ENCODE measurements around the gene ABHD17A.
A peak's percentile ranks its signal among the peaks of the same experiment; 100 is the strongest.
"Not testable (repeated sequence)": the region's sequence is repeated elsewhere in the genome, so short reads cannot be mapped to it uniquely, and the experiment has no call there.

Gene ABHD17A

DNA sequence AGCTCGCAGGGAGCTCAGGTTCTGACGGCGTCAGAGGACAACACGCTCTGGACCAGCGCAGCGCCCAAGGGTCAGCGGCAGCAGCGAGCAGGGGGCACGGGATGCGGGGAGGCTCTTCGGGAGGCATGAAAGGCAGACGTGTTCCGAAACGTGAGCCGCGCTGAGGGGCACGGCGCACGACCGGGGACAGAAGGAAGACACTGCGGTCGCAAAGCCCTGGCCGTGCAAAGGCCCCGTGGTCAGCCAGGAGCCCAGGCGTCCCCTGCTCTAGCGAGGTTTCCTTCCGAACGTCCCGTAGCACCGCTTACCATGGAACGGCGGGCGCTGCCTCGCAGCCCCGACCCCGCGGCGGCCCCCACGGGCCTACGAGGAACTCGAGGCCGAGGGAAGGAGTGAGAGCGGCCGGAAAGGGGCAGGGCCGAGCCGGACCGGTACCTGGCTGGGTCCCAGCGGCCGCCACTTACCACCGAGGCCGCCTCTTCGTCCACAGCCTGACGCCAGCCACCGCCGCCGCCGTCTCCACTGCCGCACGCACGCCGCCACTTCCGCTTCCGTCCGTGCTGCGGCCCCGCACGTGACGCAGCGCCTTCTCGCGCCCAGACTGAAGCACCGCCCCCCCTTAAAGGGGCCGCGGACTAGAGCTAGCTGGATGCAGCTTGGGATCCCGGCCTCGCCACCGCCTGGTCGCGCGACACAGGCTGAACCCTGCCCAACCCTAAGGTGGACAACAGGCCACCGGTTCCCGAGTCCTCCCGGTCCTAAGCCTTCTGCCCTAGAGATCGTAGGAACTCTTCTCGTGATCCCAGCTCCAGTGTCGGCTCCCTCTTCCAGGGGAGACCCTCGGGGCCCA, 9.4 kb downstream of the ABHD17A start:
- TF ChIP-seq, protein P1, sequence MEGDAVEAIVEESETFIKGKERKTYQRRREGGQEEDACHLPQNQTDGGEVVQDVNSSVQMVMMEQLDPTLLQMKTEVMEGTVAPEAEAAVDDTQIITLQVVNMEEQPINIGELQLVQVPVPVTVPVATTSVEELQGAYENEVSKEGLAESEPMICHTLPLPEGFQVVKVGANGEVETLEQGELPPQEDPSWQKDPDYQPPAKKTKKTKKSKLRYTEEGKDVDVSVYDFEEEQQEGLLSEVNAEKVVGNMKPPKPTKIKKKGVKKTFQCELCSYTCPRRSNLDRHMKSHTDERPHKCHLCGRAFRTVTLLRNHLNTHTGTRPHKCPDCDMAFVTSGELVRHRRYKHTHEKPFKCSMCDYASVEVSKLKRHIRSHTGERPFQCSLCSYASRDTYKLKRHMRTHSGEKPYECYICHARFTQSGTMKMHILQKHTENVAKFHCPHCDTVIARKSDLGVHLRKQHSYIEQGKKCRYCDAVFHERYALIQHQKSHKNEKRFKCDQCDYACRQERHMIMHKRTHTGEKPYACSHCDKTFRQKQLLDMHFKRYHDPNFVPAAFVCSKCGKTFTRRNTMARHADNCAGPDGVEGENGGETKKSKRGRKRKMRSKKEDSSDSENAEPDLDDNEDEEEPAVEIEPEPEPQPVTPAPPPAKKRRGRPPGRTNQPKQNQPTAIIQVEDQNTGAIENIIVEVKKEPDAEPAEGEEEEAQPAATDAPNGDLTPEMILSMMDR (IDR thresholded peaks at IDR 0.05; ENCODE audit: low read depth, low read length, missing control alignments) = no peak
- DNase-seq (ENCODE audit: extremely low read depth, low read depth) = peak; percentile 63
- peak overlapping the region; percentile 52 for H3K4me3 ChIP-seq (replicated peaks; ENCODE audit: low read depth, low read length)

DNA sequence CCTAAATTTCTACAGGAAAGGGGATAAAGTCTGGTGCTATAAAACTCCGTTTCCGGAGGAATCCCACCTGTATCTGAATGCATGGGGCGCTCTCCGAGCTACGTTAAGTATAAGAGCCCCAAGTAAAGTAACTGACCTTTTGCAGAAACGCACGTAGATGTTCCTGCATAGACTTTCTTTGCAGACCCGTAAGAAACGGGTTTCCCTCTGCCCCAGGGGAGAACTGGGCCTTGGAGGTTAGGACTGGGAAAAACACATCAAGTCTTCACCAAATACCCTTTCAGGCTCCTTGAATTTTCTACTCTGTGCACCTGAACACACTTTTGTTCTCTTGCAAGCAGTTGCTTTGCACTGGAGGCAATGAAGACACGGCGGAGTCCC, 10.0 kb downstream of the ABHD17A start:
- peak overlapping the region; percentile 52 for H3K4me3 ChIP-seq (replicated peaks; ENCODE audit: low read depth, low read length)
- not testable (repeated sequence) for DNase-seq (ENCODE audit: extremely low read depth, low read depth)

DNA sequence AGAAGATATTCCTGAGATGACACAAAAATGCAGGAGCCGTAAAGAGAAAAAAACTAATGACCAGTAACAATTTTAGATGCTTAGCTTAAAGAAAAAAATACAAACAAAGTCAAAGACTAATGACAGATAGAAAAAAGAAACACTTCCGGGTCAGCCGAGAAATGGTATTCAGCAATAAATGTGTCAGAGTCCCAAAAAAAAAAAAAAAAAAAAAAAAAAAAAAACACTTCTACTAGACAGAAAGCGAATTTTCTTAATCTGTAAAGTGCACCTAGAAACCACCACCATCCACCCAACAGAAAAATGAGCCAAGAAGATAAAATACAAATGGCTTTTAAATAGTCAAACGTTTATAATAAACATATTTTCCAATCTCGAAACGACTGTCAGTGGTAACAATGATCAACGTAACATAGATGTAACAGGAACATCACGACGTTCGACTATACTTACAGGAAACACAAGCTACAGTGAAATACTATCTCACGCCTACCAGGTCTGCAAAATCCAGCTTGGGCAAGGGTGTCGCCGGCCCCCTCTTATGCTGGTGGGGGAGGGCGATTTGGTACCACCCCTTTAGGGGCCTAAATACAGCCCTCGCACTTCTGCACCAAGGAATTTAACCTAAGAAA, 10.6 kb downstream of the ABHD17A start:
- H3K4me3 ChIP-seq (replicated peaks; ENCODE audit: low read depth, low read length) = peak overlapping the region; percentile 52
- TF ChIP-seq, protein P1 (IDR thresholded peaks at IDR 0.05; ENCODE audit: low read depth, low read length, missing control alignments) = no peak
- DNase-seq (ENCODE audit: extremely low read depth, low read depth) = no peak

DNA sequence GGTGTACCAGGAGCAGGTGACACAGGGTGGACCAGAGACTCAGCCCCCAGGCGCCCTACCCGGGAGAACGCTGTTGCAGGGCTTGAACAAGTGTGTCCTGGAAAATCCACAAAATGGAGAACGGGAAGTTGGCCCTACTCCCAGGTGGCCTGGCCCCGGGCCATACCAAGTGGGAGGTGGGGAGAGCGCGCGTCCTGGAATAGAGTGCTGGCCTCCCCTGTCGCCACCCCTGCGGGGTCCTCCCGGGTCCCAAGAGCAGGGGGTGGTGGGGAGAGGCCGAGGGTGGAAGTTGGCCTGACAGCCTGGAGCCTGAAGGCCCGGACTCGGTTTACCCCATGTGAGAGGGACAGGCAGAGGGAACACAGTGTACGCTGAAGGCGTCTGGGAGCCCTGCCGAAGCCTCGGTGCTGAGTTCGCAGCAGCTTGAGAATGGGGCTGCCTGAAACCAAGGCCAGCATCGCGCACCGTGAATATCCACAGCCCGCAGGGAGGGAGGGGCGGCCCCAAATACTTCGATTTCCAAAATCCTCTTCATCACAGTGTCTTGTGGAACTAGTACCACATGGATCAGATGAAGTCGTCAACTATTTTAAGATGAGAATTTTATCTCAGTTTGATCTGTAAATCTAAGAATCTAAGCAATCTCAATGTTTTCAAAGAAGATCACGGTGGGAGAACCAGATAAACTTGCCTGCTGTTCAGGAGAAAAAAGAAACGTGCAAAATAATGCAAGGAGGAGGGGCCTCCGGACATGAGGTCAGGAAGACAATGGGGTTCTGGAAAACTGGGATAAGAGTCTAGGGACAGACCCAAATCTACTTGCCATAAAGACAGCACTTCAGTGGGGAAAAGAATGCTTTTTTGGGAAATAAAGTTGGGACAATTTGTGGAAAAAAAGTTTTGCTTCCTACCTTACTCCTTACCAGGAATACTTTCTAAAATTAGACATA, 11.5 kb downstream of the ABHD17A start:
- DNase-seq (ENCODE audit: extremely low read depth, low read depth) = no peak
- TF ChIP-seq, protein P1 (IDR thresholded peaks at IDR 0.05; ENCODE audit: low read depth, low read length, missing control alignments) = no peak
- H3K4me3 ChIP-seq (replicated peaks; ENCODE audit: low read depth, low read length) = peak overlapping the region; percentile 52

DNA sequence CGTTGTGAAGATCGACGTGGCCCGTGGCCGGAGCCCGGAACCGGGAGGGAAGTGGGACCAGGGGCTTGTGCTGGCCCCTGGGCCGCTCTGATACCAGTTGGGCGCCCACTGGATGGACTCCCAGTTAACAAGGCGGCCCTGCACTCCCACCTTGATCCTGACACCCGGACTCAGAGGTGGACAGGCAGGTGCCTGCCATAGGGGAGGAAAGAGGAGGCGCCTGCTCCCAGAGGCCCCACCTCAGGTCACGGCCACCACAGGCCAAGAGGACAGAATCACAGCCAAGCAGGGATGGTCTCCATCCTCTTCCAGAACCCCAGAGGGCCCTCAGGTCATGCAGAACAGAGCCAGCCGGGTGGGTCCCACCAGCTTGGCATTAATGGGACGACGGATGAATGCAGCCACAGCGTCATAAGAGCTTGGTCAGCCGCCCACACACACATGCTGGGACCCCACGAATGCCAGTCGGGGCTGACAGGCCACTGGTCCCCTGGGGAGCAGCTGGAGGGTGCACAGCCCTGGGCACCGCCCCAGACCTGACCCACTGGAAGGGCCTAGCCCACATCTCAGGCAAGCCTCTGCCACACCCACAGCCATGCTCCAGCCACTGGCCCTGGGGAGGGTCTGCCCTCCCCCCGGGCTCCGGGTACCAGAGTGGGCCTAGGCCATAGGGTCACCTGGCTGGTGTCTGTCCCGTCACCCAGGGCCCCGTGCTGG, 12.3 kb downstream of the ABHD17A start:
- TF ChIP-seq, protein P1 (IDR thresholded peaks at IDR 0.05; ENCODE audit: low read depth, low read length, missing control alignments) = no peak
- H3K4me3 ChIP-seq (replicated peaks; ENCODE audit: low read depth, low read length) = no peak overlapping the region
- no peak for DNase-seq (ENCODE audit: extremely low read depth, low read depth)

DNA sequence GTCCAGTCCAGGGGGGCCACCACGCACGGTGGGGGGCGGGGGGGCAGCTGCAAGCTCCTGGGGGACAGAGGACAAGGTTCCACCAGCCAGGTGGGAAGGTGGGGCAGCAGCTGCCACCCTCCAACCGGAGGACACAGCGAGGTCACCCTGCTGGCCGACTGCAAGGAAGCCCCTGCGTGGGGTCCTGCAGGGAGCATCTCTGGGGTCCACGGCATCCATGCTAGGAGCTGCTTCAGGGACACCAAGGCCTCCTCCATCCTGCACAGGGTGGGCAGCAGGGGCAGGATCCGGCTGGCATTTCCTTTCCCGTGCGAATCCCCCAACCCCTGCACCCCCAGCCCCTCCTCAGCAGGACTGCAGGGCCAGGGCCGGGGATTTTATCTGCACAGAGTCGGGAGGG, 13.7 kb downstream of the ABHD17A start:
- TF ChIP-seq, protein P1 (IDR thresholded peaks at IDR 0.05; ENCODE audit: low read depth, low read length, missing control alignments) = no peak
- no peak for DNase-seq (ENCODE audit: extremely low read depth, low read depth)
- H3K4me3 ChIP-seq (replicated peaks; ENCODE audit: low read depth, low read length) = no peak overlapping the region
